NCI-H146 (cell line): Measurements from ENCODE around the gene TRIM26.
"Not testable (repeated sequence)": the region's sequence is repeated elsewhere in the genome, so short reads cannot be mapped to it uniquely, and the experiment has no call there.

Source experiments
- DNase-seq: peaks from one replicate; lab custom pipeline; 2025; lab: John Stamatoyannopoulos, UW

TRIM26 gene

GRCh38 chr6:30152910-30153610 lies 60.1 kb downstream of the TRIM26 start:
- no peak for DNase-seq

- no peak for DNase-seq
Observed at GRCh38 chr6:30152016-30152673, 61.1 kb downstream of the TRIM26 start.

DNA sequence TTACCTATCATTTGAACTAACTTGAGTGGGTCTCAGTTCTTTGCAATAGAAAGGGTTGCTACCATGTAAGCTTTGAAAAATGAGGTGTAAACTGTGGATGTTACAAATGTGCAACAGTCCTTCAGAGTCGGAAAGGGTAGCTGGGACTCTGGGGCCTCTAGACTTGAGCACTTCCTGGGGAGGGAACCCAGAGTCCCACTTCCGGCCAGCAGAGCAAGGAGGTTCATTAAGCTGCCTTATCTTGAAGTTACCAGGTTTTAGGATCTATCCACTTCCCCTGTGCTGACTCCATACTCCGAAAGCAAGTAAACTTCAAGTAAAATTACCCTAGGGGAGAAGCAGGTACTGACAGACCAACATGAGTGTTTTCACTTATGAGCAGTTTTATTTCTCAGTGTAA lies 61.6 kb downstream of the TRIM26 start:
- no peak for DNase-seq

GRCh38 chr6:30150671-30151395 lies 62.4 kb downstream of the TRIM26 start:
- DNase-seq = no peak

GRCh38 chr6:30149858-30150550 lies 63.2 kb downstream of the TRIM26 start:
- no peak for DNase-seq

DNA sequence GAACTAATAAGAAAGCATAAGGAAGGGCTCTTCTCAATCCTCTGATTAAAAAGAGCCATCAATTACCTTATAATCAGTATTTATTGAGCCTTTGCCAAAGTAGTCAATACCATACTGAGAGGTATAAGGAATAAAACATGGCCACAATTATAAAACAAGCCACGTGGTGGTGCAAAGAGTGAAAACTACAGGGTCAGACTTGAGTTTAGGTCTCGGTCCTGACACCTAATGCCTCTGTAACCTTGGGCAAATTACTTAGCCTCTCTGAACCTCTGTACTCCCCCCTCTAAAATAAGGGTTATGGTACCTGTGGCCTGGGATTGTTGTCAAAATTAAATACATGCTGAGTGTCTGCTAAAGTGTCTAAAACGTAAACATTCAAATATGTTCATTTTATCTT lies 64.0 kb downstream of the TRIM26 start:
- DNase-seq = no peak

DNA sequence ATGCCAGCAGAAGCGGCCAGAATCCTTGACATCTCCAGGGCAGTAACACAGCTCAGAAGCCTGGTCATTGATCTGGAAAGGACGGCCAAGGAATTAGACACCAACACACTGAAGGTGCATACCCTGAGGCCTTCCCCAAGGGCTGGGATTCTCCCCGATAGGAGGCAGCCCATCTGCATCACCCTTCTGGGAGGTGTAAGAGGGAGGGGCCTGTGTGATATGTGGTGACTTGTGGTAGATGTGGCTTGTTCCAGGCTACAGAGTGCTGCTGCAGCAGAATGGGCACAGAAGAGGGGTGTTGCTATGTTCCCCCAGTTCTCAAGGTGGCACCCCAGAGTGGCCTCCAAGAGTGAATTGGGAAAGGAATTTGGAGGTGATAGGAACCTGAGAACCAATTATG lies 66.1 kb downstream of the TRIM26 start:
- no peak for DNase-seq

DNA sequence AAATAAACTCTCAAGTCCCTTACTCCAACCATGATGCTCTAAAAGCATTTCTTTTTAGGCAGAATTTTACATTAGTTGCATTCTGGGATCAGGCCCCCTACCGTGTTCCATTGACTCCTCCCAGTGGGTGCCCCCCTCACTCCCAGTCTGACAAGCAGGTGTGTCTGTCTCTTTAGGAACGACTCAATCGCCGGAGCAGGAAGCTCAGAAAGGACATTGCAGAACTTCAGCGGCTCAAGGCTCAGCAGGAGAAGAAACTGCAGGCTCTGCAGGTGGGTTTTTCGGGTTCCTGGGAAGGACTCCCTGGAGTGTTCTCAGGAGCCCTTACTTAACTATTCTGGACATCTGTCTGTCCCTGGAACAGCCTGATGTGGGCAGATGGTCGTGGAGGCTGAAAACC lies 67.4 kb downstream of the TRIM26 start:
- DNase-seq = no peak

- no peak for DNase-seq
Observed at GRCh38 chr6:30144811-30145210, 68.4 kb downstream of the TRIM26 start.

DNA sequence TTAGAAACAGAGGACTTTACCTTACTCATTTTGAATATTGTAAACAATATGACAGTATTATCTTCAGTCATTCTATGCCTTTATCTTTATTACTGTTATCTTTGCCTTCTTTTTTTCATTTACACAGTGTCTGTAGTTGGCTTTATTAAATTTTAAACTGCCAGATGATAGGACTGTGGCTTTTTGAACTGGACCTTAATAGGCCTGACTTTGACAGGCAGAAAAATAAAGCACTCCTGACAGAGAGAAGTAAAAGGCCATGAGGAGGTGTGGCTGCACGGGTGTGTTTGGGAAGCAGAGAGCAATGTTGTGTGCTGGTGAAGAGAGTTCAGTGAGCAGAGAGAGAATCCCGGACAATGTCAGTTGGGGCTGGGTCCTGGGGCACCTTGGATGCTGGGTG lies 69.4 kb downstream of the TRIM26 start:
- no peak for DNase-seq

- no peak for DNase-seq
Observed at GRCh38 chr6:30142665-30143064, 70.5 kb downstream of the TRIM26 start.

GRCh38 chr6:30140240-30140639 lies 73.0 kb downstream of the TRIM26 start:
- not testable (repeated sequence) for DNase-seq

DNA sequence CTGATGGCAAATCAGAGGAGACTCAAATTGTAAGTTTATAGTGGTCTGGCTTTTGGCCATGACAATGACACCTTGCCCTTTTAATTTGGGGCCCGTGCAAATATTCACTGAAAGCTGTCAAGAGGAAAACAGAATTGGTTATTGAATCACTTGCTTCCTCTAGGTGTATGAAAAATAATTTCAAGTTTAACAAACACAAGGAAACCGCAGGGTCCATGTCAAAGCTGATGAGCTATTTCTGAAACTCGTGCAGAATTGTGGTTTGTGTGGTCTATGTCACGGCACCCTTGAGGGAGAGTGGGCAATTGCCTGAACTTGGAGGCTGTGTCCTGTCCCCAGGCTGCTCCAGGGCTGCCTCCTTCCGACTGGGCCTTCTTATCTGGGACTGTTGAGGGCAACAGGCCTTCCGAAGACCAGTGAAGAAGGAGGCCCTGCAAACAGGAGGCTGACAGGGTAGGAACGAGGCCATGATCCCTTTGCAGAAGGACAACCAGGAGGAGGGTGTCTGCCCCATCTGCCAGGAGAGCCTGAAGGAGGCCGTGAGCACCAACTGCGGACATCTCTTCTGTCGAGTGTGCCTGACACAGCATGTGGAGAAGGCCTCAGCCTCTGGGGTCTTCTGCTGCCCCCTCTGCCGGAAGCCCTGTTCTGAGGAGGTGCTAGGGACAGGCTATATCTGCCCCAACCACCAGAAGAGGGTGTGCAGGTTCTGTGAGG lies 76.5 kb downstream of the TRIM26 start:
- DNase-seq = no peak

GRCh38 chr6:30135757-30136156 lies 77.4 kb downstream of the TRIM26 start, which contains the start of gene TRIM40:
TSS of gene TRIM40 (plus strand) at chr6:30136140. CDS start at chr6:30137037, 897 bp downstream.
- no peak for DNase-seq

GRCh38 chr6:30135147-30135546 lies 78.1 kb downstream of the TRIM26 start:
- no peak for DNase-seq
